Ramos (cell line): Measurements from ENCODE around the gene TRPV4.

ENCODE experiments used
- in situ Hi-C: fragments of 300-500 bp; cut with MboI; formaldehyde crosslinking; loops from one replicate; pipeline ENCODE4 v1.14.3; 2022; ENCODE audit warnings: low sequenced_read_pairs; ENCODE audit not compliant: unreplicated experiment

The TRPV4 gene

GRCh38 chr12:109830267-109830666 is 2.9 kb downstream of the TRPV4 start:
- in situ Hi-C loops: no loop called here

- in situ Hi-C loops: no loop called here
Observed at GRCh38 chr12:109829667-109830066, 3.5 kb downstream of the TRPV4 start.

GRCh38 chr12:109828754-109829511 is 4.3 kb downstream of the TRPV4 start:
- in situ Hi-C loops: no loop called here

GRCh38 chr12:109827566-109828550 is 5.3 kb downstream of the TRPV4 start:
- in situ Hi-C loops: no loop called here

GRCh38 chr12:109827080-109827479 is 6.1 kb downstream of the TRPV4 start:
- in situ Hi-C loops: no loop called here

- in situ Hi-C loops: no loop called here
Observed at GRCh38 chr12:109824731-109825130, 8.5 kb downstream of the TRPV4 start.

- in situ Hi-C loops: no loop called here
Observed at GRCh38 chr12:109822951-109823411, 10.2 kb downstream of the TRPV4 start.

- in situ Hi-C loops: no loop called here
Observed at GRCh38 chr12:109822416-109822815, 10.8 kb downstream of the TRPV4 start.

GRCh38 chr12:109821968-109822367 is 11.2 kb downstream of the TRPV4 start:
- in situ Hi-C loops: no loop called here

- in situ Hi-C loops: no loop called here
Observed at GRCh38 chr12:109820816-109821381, 12.3 kb downstream of the TRPV4 start.

- in situ Hi-C loops: no loop called here
Observed at GRCh38 chr12:109818905-109819500, 14.2 kb downstream of the TRPV4 start.

- in situ Hi-C loops: no loop called here
Observed at GRCh38 chr12:109818253-109818652, 14.9 kb downstream of the TRPV4 start.

- in situ Hi-C loops: no loop called here
Observed at GRCh38 chr12:109817627-109818231, 15.5 kb downstream of the TRPV4 start.

GRCh38 chr12:109816870-109817269 is 16.3 kb downstream of the TRPV4 start:
- in situ Hi-C loops: no loop called here

- in situ Hi-C loops: no loop called here
Observed at GRCh38 chr12:109815757-109816617, 17.2 kb downstream of the TRPV4 start.

- in situ Hi-C loops: no loop called here
Observed at GRCh38 chr12:109815225-109815624, 18.0 kb downstream of the TRPV4 start.

GRCh38 chr12:109814600-109815150 is 18.5 kb downstream of the TRPV4 start:
- in situ Hi-C loops: no loop called here

GRCh38 chr12:109813810-109814416 is 19.3 kb downstream of the TRPV4 start:
- in situ Hi-C loops: no loop called here
